K562 (cell line): ENCODE measurements around the gene NMT1. TPM values are rescaled to one million over a fixed set of nuclear protein-coding genes. Genes with fewer than 3 reads are reported as not detected.
A peak's percentile ranks its signal among the peaks of the same experiment; 100 is the strongest.

Experiments
- ATF4 ChIP-seq: fragments of 450-650 bp; formaldehyde crosslinking; IDR thresholded peaks from 2 replicates; pipeline ENCODE4 v1.4.0; 2022; ENCODE audit warnings: mild to moderate bottlenecking, moderate library complexity
- BCLAF1 ChIP-seq, 2 experiments: fragments of 450-650 bp in 1 of 2; IDR thresholded peaks; 2 replicates each; pipeline ENCODE4 v1.6.1; 2011 to 2017; ENCODE audit warnings: low read depth in 2 of 2, antibody characterized with exemption in 1 of 2, borderline replicate concordance in 1 of 2, low read length in 1 of 2, mild to moderate bottlenecking in 1 of 2, mixed read lengths in 1 of 2; ENCODE audit not compliant: control insufficient read depth in 1 of 2
- CEBPB ChIP-seq: fragments of 450-650 bp; IDR thresholded peaks from 2 replicates; pipeline ENCODE4 v1.6.1; 2016; ENCODE audit warnings: missing genetic modification characterization, missing compliant biosample characterization
- DDX20 ChIP-seq: fragments of 450-650 bp; IDR thresholded peaks from 2 replicates; pipeline ENCODE4 v1.6.1; 2016; ENCODE audit warnings: missing genetic modification characterization, low read depth, mild to moderate bottlenecking, missing compliant biosample characterization, moderate library complexity
- E2F5 ChIP-seq: sonication (generic); formaldehyde crosslinking; IDR thresholded peaks from 2 replicates; pipeline ENCODE4 v1.8.0; 2022; ENCODE audit warnings: mild to moderate bottlenecking, missing genetic modification reagents
- EP300 ChIP-seq: IDR thresholded peaks from 2 replicates; pipeline ENCODE4 v1.6.1; 2012; ENCODE audit warnings: low read length, improper control_type of control experiment
- ILF3 ChIP-seq: fragments of 450-650 bp; IDR thresholded peaks from 2 replicates; pipeline ENCODE4 v1.6.1; 2018; ENCODE audit warnings: antibody characterized with exemption, mild to moderate bottlenecking, moderate library complexity, borderline replicate concordance
- KAT2B ChIP-seq: IDR thresholded peaks from one replicate; pipeline ENCODE4 v1.6.1; 2012; ENCODE audit warnings: low read depth, mild to moderate bottlenecking, control low read depth, inconsistent platforms, low read length, moderate library complexity
- KAT8 ChIP-seq: fragments of 450-650 bp; IDR thresholded peaks from 2 replicates; pipeline ENCODE4 v1.6.1; 2016; ENCODE audit warnings: low read depth, mild to moderate bottlenecking
- MCM3 ChIP-seq: fragments of 450-650 bp; IDR thresholded peaks from 2 replicates; pipeline ENCODE4 v1.6.1; 2016
- MTF1 ChIP-seq: fragments of 250-450 bp; sonication (Bioruptor Pico); IDR thresholded peaks from 2 replicates; pipeline ENCODE4 v1.9.0; 2021; ENCODE audit warnings: moderate library complexity, mild to moderate bottlenecking, inconsistent platforms, borderline replicate concordance
- NELFE ChIP-seq: IDR thresholded peaks from 2 replicates; pipeline ENCODE4 v1.6.1; 2011; ENCODE audit warnings: mild to moderate bottlenecking; ENCODE audit not compliant: insufficient read depth, insufficient read length
- NR1H2 ChIP-seq: sonication (generic); formaldehyde crosslinking; IDR thresholded peaks from 2 replicates; pipeline ENCODE4 v1.4.0; 2020; ENCODE audit warnings: mild to moderate bottlenecking, missing genetic modification reagents
- PML ChIP-seq: IDR thresholded peaks from 2 replicates; pipeline ENCODE4 v1.6.1; 2012; ENCODE audit warnings: low read length, inconsistent platforms
- RBM22 ChIP-seq: fragments of 200-400 bp; formaldehyde crosslinking; IDR thresholded peaks from 2 replicates; pipeline ENCODE4 v1.6.1; 2018; ENCODE audit warnings: low read length, low read depth; ENCODE audit not compliant: poor library complexity, severe bottlenecking
- SMAD1 ChIP-seq: fragments of 150-350 bp; IDR thresholded peaks from 2 replicates; pipeline ENCODE4 v1.6.1; 2014; ENCODE audit warnings: low read length, low read depth; ENCODE audit not compliant: partially characterized antibody
- TCF3 ChIP-seq: sonication (generic); formaldehyde crosslinking; IDR thresholded peaks from 2 replicates; pipeline ENCODE4 v1.4.0; 2020; ENCODE audit warnings: mild to moderate bottlenecking, missing genetic modification reagents
- ZNF449 ChIP-seq: fragments of 250-450 bp; sonication (Bioruptor Pico); IDR thresholded peaks from 2 replicates; pipeline ENCODE4 v1.8.0; 2022; ENCODE audit warnings: moderate library complexity, mild to moderate bottlenecking, inconsistent platforms
- polyA plus RNA-seq, 8 experiments: library from polyadenylated mRNA; depleted of rRNA in 4 of 8; stranded (reverse) in 5 of 8; unstranded in 3 of 8; fragments of >200 nt; fragmentation: Nextera tagmentation in 2 of 8; fragmentation: Illumina TruSeq in 1 of 8; extraction: Ambion mirVana in 2 of 8; extraction: Trizol in 1 of 8; gene quantifications; 2 replicates each; pipeline versions ENCODE4 v1.2.1 to v1.2.3, GENCODE V29; 2011 to 2014; ENCODE audit warnings: inconsistent platforms in 1 of 8, missing spikeins in 1 of 8
- total RNA-seq, 7 experiments: library from RNA; depleted of rRNA in 6 of 7; stranded (reverse); fragments of >200 nt in 6 of 7; fragmentation: Illumina TruSeq in 2 of 7; extraction: Trizol in 2 of 7; gene quantifications; 2 replicates each; pipeline versions ENCODE4 v1.2.1 to v1.2.3, GENCODE V29; 2011 to 2021; ENCODE audit warnings: low replicate concordance in 1 of 7

Gene NMT1
- total and polyA plus RNA-seq, 9 of the 15 experiments (the other 6 are each of a cell fraction or from before 2014, with no cell fraction given) = 86.7 to 569 (median 213) TPM

- no peak for TF ChIP-seq ZNF449 (CRISPR knock-in tag)
- peak; percentile 73 for TF ChIP-seq RBM22
- TF ChIP-seq KAT8 = no peak
- no peak for TF ChIP-seq NR1H2 (CRISPR knock-in tag)
- TF ChIP-seq BCLAF1 (IDR thresholded peaks at IDR 0.05; ENCODE audit: borderline replicate concordance in 1 of 2, control insufficient read depth in 1 of 2, low read depth in 2 of 2, low read length in 1 of 2) = peak in 1 of 2 experiments; percentile 93; a peak in 2 of 4 replicates
- TF ChIP-seq NELFE = no peak
- TF ChIP-seq TCF3 (CRISPR knock-in tag) = no peak; the same call in 1 of the 2 replicates
- TF ChIP-seq KAT2B = no peak
- no peak for TF ChIP-seq E2F5 (CRISPR knock-in tag)
- TF ChIP-seq SMAD1 = peak; percentile 22
- TF ChIP-seq MCM3 = no peak
- no peak for TF ChIP-seq ATF4 (CRISPR knock-in tag)
- TF ChIP-seq PML = no peak
- TF ChIP-seq CEBPB = no peak
- TF ChIP-seq DDX20 = no peak
- peak; percentile 48 for TF ChIP-seq EP300
- TF ChIP-seq ILF3 = peak; percentile 91
- 0 out of 2 replicates have a peak, but pooled peaks have one; percentile 57 for TF ChIP-seq MTF1 (CRISPR knock-in tag)
Measured at GRCh38 chr17:45147581-45148182, 86.6 kb downstream of the NMT1 start (continued).
